SU-DHL-6 (cell line): ENCODE data around the gene ACSL6.

ENCODE experiments used
- H2AFZ ChIP-seq: fragments of 200-600 bp; sonication (generic); 2 replicates; pipeline ENCODE4 v1.6.1; 2014; ENCODE audit warnings: low read depth, mild to moderate bottlenecking, moderate library complexity, mixed read lengths, antibody characterized with exemption, low read length; ENCODE audit not compliant: severe bottlenecking
- H3F3A ChIP-seq: fragments of 200-600 bp; shearing (Covaris generic); 2 replicates; pipeline ENCODE4 v1.6.0; 2016; ENCODE audit warnings: antibody characterized with exemption, mild to moderate bottlenecking; ENCODE audit not compliant: insufficient read depth
- H3K27ac ChIP-seq: fragments of 200-600 bp; sonication (generic); 2 replicates; pipeline ENCODE4 v1.5.1; 2016; ENCODE audit warnings: low read depth, mild to moderate bottlenecking, low read length, moderate library complexity, mixed read lengths
- H3K27me3 ChIP-seq: fragments of 200-600 bp; sonication (generic), shearing (Covaris generic); 2 replicates; pipeline ENCODE4 v1.6.0; 2014; ENCODE audit warnings: mild to moderate bottlenecking, low read length
- H3K36me3 ChIP-seq: fragments of 200-600 bp; sonication (generic); 2 replicates; pipeline ENCODE4 v1.6.1; 2014; ENCODE audit warnings: mild to moderate bottlenecking, low read length, mixed read lengths
- H3K4me2 ChIP-seq: fragments of 300-600, 200-600 bp; shearing (Covaris generic), sonication (generic); 2 replicates; pipeline ENCODE4 v1.6.0; 2014; ENCODE audit warnings: low read length, low read depth, mild to moderate bottlenecking; ENCODE audit not compliant: poor library complexity, severe bottlenecking
- H3K4me3 ChIP-seq: fragments of 200-600 bp; sonication (generic); 2 replicates; pipeline ENCODE4 v1.5.1; 2014; ENCODE audit warnings: antibody characterized with exemption, low read length, mild to moderate bottlenecking, mixed read lengths; ENCODE audit not compliant: insufficient read depth, poor library complexity, severe bottlenecking
- H3K79me2 ChIP-seq: fragments of 200-600 bp; sonication (generic); 2 replicates; pipeline ENCODE4 v1.6.1; 2014; ENCODE audit warnings: mild to moderate bottlenecking, low read length, moderate library complexity; ENCODE audit not compliant: insufficient read depth
- H3K9ac ChIP-seq: fragments of 200-600 bp; sonication (generic); 2 replicates; pipeline ENCODE4 v1.7.0; 2014; ENCODE audit warnings: mild to moderate bottlenecking, low read length
- H3K9me2 ChIP-seq: fragments of 200-600 bp; sonication (generic); replicated peaks from 2 replicates; pipeline ENCODE4 v1.6.1; 2014; ENCODE audit warnings: low read length; ENCODE audit not compliant: insufficient read depth
- H3K9me3 ChIP-seq: fragments of 200-600 bp; sonication (generic); 2 replicates; pipeline ENCODE4 v1.6.1; 2014; ENCODE audit warnings: low read length, mixed read lengths; ENCODE audit not compliant: insufficient read depth
- H4K20me1 ChIP-seq: fragments of 200-600 bp; sonication (generic); 2 replicates; pipeline ENCODE4 v1.6.1; 2014; ENCODE audit warnings: low read depth, mild to moderate bottlenecking, antibody characterized with exemption, low read length, moderate library complexity, mixed read lengths
- EZH2phosphoT487 ChIP-seq: fragments of 200-600 bp; sonication (generic), shearing (Covaris generic); conservative IDR thresholded peaks from 2 replicates; pipeline ENCODE4 v1.6.1; 2018; ENCODE audit warnings: mild to moderate bottlenecking, antibody characterized with exemption, low read length, moderate library complexity, mixed read lengths
- TF ChIP-seq, protein P1 (sequence below): fragments of 200-600 bp; sonication (generic); IDR thresholded peaks from one replicate; pipeline ENCODE4 v1.5.1; 2017; ENCODE audit warnings: antibody characterized with exemption, mild to moderate bottlenecking, low read length, moderate library complexity; ENCODE audit not compliant: insufficient read depth, poor library complexity, severe bottlenecking

The ACSL6 gene

DNA sequence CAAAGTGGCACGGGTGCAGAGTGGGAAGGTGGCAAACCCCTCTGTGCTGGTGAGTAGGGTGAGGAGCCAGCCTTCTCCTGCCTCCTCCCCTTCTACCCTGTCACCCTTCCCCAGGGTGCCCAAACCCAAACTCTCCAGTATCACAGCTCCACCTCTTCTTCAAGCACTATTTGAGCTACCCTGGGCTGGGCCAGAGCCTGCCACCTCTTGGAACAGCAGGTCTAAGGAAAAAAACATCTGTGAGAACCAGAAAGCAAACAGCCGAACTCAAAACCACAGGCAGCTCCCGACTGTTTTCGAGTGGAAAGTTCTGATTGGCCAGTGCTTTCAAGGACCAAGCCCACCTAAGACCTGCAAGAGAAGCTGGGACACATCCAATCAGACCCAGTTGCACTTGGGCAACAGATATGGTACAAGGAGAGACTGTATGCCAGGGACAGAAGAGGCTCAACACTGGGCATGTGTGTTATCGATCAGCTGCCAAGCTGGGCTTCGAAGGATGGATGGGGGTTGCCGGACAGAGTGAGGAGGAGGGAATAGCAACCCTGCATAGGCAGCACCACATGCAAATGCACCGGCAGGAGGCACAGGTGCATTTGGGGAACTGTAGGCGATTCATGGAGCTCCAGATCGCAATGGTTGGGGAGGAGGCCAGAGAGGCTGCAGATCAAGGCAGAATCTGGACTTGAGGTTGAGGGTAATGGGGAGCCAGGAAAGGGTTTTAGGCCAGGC, 19.7 kb downstream of the ACSL6 start:
- no peaks in the 10 kb centered on the region for H4K20me1 ChIP-seq
- no peak overlapping the region for H3K4me2 ChIP-seq
- no peaks in the 10 kb centered on the region for H3F3A ChIP-seq
- H3K9ac ChIP-seq = no peak overlapping the region
- TF ChIP-seq, protein P1, sequence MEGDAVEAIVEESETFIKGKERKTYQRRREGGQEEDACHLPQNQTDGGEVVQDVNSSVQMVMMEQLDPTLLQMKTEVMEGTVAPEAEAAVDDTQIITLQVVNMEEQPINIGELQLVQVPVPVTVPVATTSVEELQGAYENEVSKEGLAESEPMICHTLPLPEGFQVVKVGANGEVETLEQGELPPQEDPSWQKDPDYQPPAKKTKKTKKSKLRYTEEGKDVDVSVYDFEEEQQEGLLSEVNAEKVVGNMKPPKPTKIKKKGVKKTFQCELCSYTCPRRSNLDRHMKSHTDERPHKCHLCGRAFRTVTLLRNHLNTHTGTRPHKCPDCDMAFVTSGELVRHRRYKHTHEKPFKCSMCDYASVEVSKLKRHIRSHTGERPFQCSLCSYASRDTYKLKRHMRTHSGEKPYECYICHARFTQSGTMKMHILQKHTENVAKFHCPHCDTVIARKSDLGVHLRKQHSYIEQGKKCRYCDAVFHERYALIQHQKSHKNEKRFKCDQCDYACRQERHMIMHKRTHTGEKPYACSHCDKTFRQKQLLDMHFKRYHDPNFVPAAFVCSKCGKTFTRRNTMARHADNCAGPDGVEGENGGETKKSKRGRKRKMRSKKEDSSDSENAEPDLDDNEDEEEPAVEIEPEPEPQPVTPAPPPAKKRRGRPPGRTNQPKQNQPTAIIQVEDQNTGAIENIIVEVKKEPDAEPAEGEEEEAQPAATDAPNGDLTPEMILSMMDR = no peak
- no peak for TF ChIP-seq EZH2phosphoT487
- no peaks in the 10 kb centered on the region for H3K27me3 ChIP-seq
- H3K9me3 ChIP-seq = no peaks in the 10 kb centered on the region
- H3K36me3 ChIP-seq = no peaks in the 10 kb centered on the region
- no peak overlapping the region for H3K27ac ChIP-seq
- H2AFZ ChIP-seq = no peak overlapping the region
- no peaks in the 10 kb centered on the region for H3K9me2 ChIP-seq
- H3K79me2 ChIP-seq = no peaks in the 10 kb centered on the region
- H3K4me3 ChIP-seq = no peak overlapping the region

DNA sequence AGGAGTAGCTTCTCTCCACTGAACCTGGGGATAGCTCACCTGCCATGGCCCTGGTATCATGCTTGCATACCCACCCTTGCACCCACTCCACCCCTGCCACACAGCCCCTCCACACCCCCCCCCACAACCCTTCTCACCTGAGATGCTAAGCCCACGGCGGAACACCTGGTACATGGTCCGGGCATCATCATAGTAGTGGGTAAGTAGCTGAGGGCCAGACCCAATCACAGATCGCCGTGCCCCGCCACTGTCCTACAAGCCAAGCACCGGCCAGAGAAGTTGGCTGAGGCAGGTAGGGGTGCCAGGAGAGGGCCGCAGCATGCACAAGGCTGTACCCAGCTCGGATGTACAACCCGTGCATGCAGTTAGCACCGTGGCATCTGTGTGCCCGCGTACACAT, 20.7 kb downstream of the ACSL6 start:
- no peak for TF ChIP-seq EZH2phosphoT487
- TF ChIP-seq, protein P1 = no peak
- Histone ChIP-seq H3K9me3 (no peaks in the 10 kb centered on the region), H3K36me3 (no peaks in the 10 kb centered on the region), H3K27ac (no peak overlapping the region), H3K4me2 (no peak overlapping the region), H3K27me3 (no peaks in the 10 kb centered on the region), H3K4me3 (no peak overlapping the region), H4K20me1 (no peaks in the 10 kb centered on the region), H3K9me2 (no peaks in the 10 kb centered on the region), H3K9ac (no peak overlapping the region), H2AFZ (no peak overlapping the region), H3K79me2 (no peaks in the 10 kb centered on the region), H3F3A (no peaks in the 10 kb centered on the region)

DNA sequence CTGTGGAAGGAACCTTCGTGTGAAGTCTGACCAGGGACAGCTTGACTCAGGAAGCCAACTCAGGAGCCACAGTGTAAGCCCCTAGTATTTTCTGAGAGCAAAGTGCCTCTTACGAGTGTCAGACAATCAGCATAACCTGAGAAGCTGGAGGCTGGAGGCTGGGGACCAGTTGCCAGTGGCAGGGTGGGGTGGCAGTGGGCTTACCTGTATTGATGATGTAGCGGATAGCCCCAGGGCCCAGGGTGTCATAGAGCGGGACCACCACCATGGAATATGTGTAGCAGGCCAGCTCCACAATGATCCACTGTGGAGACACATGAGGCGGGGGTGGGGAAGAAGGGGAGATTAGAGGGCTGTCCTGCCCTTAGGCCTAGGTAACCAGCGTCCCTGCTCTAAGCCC, 22.9 kb downstream of the ACSL6 start:
- Histone ChIP-seq H3K27ac (no peak overlapping the region), H3K9me3 (no peaks in the 10 kb centered on the region), H3K4me3 (no peak overlapping the region), H3K9me2 (no peaks in the 10 kb centered on the region), H3K4me2 (no peak overlapping the region), H3F3A (no peaks in the 10 kb centered on the region), H3K36me3 (no peaks in the 10 kb centered on the region), H3K27me3 (no peaks in the 10 kb centered on the region), H3K79me2 (no peaks in the 10 kb centered on the region), H2AFZ (no peak overlapping the region), H3K9ac (no peak overlapping the region), H4K20me1 (no peaks in the 10 kb centered on the region)
- no peak for TF ChIP-seq EZH2phosphoT487
- TF ChIP-seq, protein P1 = no peak
